K562 (cell line): ENCODE results near the gene RNF41. TPM values are rescaled to one million over a fixed set of nuclear protein-coding genes. Genes with fewer than 3 reads are reported as not detected.

ENCODE experiments used
- ATF4 ChIP-seq: fragments of 450-650 bp; formaldehyde crosslinking; IDR thresholded peaks from 2 replicates; pipeline ENCODE4 v1.4.0; 2022; ENCODE audit warnings: mild to moderate bottlenecking, moderate library complexity
- CBFA2T2 ChIP-seq: fragments of 450-650 bp; conservative IDR thresholded peaks from 2 replicates; pipeline ENCODE4 v1.6.1; 2017; ENCODE audit warnings: mild to moderate bottlenecking
- CEBPB ChIP-seq: fragments of 450-650 bp; IDR thresholded peaks from 2 replicates; pipeline ENCODE4 v1.6.1; 2016; ENCODE audit warnings: missing genetic modification characterization, missing compliant biosample characterization
- CEBPG ChIP-seq, 3 experiments: fragments of 200-800 bp in 1 of 3; sonication (Bioruptor generic) in 1 of 3; sonication (generic) in 1 of 3; formaldehyde crosslinking in 1 of 3; IDR thresholded peaks in 2 of 3; conservative IDR thresholded peaks in 1 of 3; 2 replicates each; pipeline versions ENCODE4 v1.6.1 to v1.8.0; 2016 to 2022; ENCODE audit warnings: missing compliant biosample characterization in 2 of 3, missing genetic modification characterization in 2 of 3, mild to moderate bottlenecking in 1 of 3, missing genetic modification reagents in 1 of 3
- KLF16 ChIP-seq: IDR thresholded peaks from 2 replicates; pipeline ENCODE4 v1.6.1; 2016; ENCODE audit warnings: antibody characterized with exemption
- MYC ChIP-seq, 2 experiments: fragments of 250-450 bp in 1 of 2; sonication (Bioruptor Pico) in 1 of 2; IDR thresholded peaks; 2 replicates each; pipeline versions ENCODE4 v1.5.1 to v1.6.1; 2012 to 2021; ENCODE audit warnings: low read depth in 2 of 2, borderline replicate concordance in 1 of 2, improper control_type of control experiment in 1 of 2, low read length in 1 of 2, mild to moderate bottlenecking in 1 of 2, moderate library complexity in 1 of 2
- SAP30 ChIP-seq: fragments of 200-600 bp; sonication (generic); IDR thresholded peaks from 2 replicates; pipeline ENCODE4 v1.6.1; 2012; ENCODE audit warnings: borderline replicate concordance, low read depth, mild to moderate bottlenecking, moderate library complexity, low read length, control low read depth, inconsistent platforms; ENCODE audit not compliant: insufficient read depth, poor library complexity, severe bottlenecking
- SMAD2 ChIP-seq: fragments of 150-350 bp; IDR thresholded peaks from 2 replicates; pipeline ENCODE4 v1.6.1; 2014; ENCODE audit warnings: low read depth, mild to moderate bottlenecking, low read length
- TAL1 ChIP-seq: fragments of 450-650 bp; IDR thresholded peaks from 2 replicates; pipeline ENCODE4 v1.6.1; 2016; ENCODE audit warnings: mild to moderate bottlenecking
- TCF15 ChIP-seq: fragments of 250-450 bp; sonication (Bioruptor Pico); IDR thresholded peaks from 2 replicates; pipeline ENCODE4 v1.8.0; 2022; ENCODE audit warnings: moderate library complexity, mild to moderate bottlenecking, inconsistent platforms
- THAP12 ChIP-seq: fragments of 250-450 bp; sonication (Bioruptor Pico); IDR thresholded peaks from 2 replicates; pipeline ENCODE4 v1.9.0; 2021; ENCODE audit warnings: mild to moderate bottlenecking, inconsistent platforms
- TOE1 ChIP-seq, 2 experiments: fragments of 450-650 bp in 1 of 2; sonication (generic) in 1 of 2; formaldehyde crosslinking in 1 of 2; IDR thresholded peaks; 2 replicates each; pipeline versions ENCODE4 v1.7.1 to v1.8.0; 2016 to 2022; ENCODE audit warnings: borderline replicate concordance in 2 of 2, mild to moderate bottlenecking in 2 of 2, antibody characterized with exemption in 1 of 2, inconsistent platforms in 1 of 2, low read depth in 1 of 2, missing genetic modification reagents in 1 of 2, moderate library complexity in 1 of 2
- TRIM28 ChIP-seq: fragments of 450-650 bp; IDR thresholded peaks from 2 replicates; pipeline ENCODE4 v1.6.1; 2017
- U2AF1 ChIP-seq: fragments of 200-400 bp; formaldehyde crosslinking; optimal IDR thresholded peaks from 2 replicates; pipeline ENCODE3; 2017; ENCODE audit warnings: mild to moderate bottlenecking, low read depth, low read length, moderate library complexity
- polyA plus RNA-seq, 8 experiments: library from polyadenylated mRNA; depleted of rRNA in 4 of 8; stranded (reverse) in 5 of 8; unstranded in 3 of 8; fragments of >200 nt; fragmentation: Nextera tagmentation in 2 of 8; fragmentation: Illumina TruSeq in 1 of 8; extraction: Ambion mirVana in 2 of 8; extraction: Trizol in 1 of 8; gene quantifications; 2 replicates each; pipeline versions ENCODE4 v1.2.1 to v1.2.3, GENCODE V29; 2011 to 2014; ENCODE audit warnings: inconsistent platforms in 1 of 8, missing spikeins in 1 of 8
- total RNA-seq, 7 experiments: library from RNA; depleted of rRNA in 6 of 7; stranded (reverse); fragments of >200 nt in 6 of 7; fragmentation: Illumina TruSeq in 2 of 7; extraction: Trizol in 2 of 7; gene quantifications; 2 replicates each; pipeline versions ENCODE4 v1.2.1 to v1.2.3, GENCODE V29; 2011 to 2021; ENCODE audit warnings: low replicate concordance in 1 of 7
- TF ChIP-seq, protein P1 (sequence below), 2 experiments: fragments of 450-650 bp in 1 of 2; sonication (generic) in 1 of 2; formaldehyde crosslinking in 1 of 2; IDR thresholded peaks in 1 of 2; conservative IDR thresholded peaks in 1 of 2; 2 replicates each; pipeline versions ENCODE4 v1.6.1 to v1.8.1; 2016 to 2023; ENCODE audit warnings: mild to moderate bottlenecking in 2 of 2, moderate library complexity in 2 of 2, inconsistent platforms in 1 of 2, missing genetic modification reagents in 1 of 2
- TF ChIP-seq, protein P2 (sequence below): fragments of 450-650 bp; formaldehyde crosslinking; IDR thresholded peaks from 2 replicates; pipeline ENCODE4 v1.4.0; 2020; ENCODE audit warnings: mild to moderate bottlenecking, mixed read lengths
- TF ChIP-seq, protein P3 (sequence below): fragments of 450-650 bp; formaldehyde crosslinking; IDR thresholded peaks from 2 replicates; pipeline ENCODE4 v1.4.0; 2020; ENCODE audit warnings: mild to moderate bottlenecking, moderate library complexity

RNF41 gene
- total and polyA plus RNA-seq, 9 of the 15 experiments (the other 6 are each of a cell fraction or from before 2014, with no cell fraction given): 28.2 to 46.8 (median 33.8) TPM

DNA sequence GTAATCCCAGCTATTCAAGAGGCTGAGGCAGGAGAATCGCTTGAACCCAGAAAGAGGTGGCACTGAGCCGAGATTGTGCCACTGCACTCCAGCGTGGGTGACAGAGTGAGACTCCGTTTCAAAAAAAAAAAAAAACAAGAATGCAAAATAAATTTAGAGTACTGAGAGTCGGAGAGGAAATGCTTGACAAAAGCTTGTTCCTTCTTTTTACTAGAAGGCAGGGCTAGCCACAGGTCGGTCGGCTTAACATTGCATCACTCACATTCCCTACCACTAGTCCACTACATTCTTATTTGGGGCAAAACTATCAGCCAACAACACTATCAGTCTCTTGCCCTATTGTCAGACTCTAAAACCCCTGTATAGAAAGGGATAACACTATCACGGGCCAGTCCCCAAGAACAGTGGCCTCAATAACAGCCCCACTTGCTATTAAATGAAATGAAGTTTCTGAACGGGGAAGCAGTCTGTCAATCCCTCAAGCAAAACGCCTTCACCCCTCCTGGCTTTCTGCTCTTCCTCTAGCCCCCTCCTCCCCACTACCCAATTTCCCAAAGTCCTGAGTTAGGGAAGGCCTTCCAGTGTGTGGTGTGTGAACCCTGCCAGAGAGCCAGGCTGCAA, 1.0 kb downstream of the RNF41 start (continued):
- TF ChIP-seq ATF4: peak; percentile 68; the same call in 1 of the 2 replicates
- TF ChIP-seq SMAD2: no peak
- no peak for TF ChIP-seq TOE1 (IDR thresholded peaks at IDR 0.05; ENCODE audit: borderline replicate concordance)
- TF ChIP-seq TOE1 (CRISPR knock-in tag; IDR thresholded peaks at IDR 0.05; ENCODE audit: borderline replicate concordance, low read depth): 0 out of 2 replicates have a peak, but pooled peaks have one; percentile 86
- no peak for TF ChIP-seq CBFA2T2
- TF ChIP-seq THAP12 (CRISPR knock-in tag): no peak
- TF ChIP-seq SAP30: peak; percentile 50
- TF ChIP-seq, protein P1, sequence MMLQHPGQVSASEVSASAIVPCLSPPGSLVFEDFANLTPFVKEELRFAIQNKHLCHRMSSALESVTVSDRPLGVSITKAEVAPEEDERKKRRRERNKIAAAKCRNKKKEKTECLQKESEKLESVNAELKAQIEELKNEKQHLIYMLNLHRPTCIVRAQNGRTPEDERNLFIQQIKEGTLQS (IDR thresholded peaks at IDR 0.05): peak; percentile 87
- TF ChIP-seq, protein P1 (CRISPR knock-in tag; conservative IDR thresholded peaks at IDR 0.05): no peak
- peak; percentile 87 for TF ChIP-seq CEBPB (tag)
- TF ChIP-seq MYC (IDR thresholded peaks at IDR 0.05; ENCODE audit: low read depth, low read length): 0 out of 2 replicates have a peak, but pooled peaks have one; percentile 39
- TF ChIP-seq MYC (CRISPR knock-in tag; IDR thresholded peaks at IDR 0.05; ENCODE audit: borderline replicate concordance, low read depth): no peak
- TF ChIP-seq TAL1: no peak
- TF ChIP-seq, protein P2, sequence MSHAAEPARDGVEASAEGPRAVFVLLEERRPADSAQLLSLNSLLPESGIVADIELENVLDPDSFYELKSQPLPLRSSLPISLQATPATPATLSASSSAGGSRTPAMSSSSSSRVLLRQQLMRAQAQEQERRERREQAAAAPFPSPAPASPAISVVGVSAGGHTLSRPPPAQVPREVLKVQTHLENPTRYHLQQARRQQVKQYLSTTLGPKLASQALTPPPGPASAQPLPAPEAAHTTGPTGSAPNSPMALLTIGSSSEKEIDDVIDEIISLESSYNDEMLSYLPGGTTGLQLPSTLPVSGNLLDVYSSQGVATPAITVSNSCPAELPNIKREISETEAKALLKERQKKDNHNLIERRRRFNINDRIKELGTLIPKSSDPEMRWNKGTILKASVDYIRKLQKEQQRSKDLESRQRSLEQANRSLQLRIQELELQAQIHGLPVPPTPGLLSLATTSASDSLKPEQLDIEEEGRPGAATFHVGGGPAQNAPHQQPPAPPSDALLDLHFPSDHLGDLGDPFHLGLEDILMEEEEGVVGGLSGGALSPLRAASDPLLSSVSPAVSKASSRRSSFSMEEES (CRISPR knock-in tag): no peak
- peak; percentile 89 for TF ChIP-seq CEBPG (CRISPR knock-in tag; IDR thresholded peaks at IDR 0.05)
- TF ChIP-seq CEBPG (tag; conservative IDR thresholded peaks at IDR 0.05 in 1 of 2, IDR thresholded peaks at IDR 0.05 in 1 of 2): peak; percentile 87
- no peak for TF ChIP-seq TRIM28
- TF ChIP-seq U2AF1: no peak
- no peak for TF ChIP-seq TCF15 (CRISPR knock-in tag)
- no peak for TF ChIP-seq KLF16
- TF ChIP-seq, protein P3, sequence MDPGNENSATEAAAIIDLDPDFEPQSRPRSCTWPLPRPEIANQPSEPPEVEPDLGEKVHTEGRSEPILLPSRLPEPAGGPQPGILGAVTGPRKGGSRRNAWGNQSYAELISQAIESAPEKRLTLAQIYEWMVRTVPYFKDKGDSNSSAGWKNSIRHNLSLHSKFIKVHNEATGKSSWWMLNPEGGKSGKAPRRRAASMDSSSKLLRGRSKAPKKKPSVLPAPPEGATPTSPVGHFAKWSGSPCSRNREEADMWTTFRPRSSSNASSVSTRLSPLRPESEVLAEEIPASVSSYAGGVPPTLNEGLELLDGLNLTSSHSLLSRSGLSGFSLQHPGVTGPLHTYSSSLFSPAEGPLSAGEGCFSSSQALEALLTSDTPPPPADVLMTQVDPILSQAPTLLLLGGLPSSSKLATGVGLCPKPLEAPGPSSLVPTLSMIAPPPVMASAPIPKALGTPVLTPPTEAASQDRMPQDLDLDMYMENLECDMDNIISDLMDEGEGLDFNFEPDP: no peak
